Dendritic cell treated with granulocyte-macrophage colony-stimulating factor and Interleukin-4, amounts not matched to agents 40 ng/mL and 50 ng/mL, for 4 days (primary cell): ENCODE data around the gene RHEBL1.

ENCODE experiments used
- H3K27ac Mint-ChIP-seq: one replicate; pipeline ENCODE4 v1.8.0; 2022; ENCODE audit warnings: mild to moderate bottlenecking, mixed read lengths
- H3K27me3 Mint-ChIP-seq: one replicate; pipeline ENCODE4 v1.8.0; 2022; ENCODE audit warnings: mild to moderate bottlenecking, mixed read lengths
- H3K36me3 Mint-ChIP-seq: one replicate; pipeline ENCODE4 v1.8.0; 2022; ENCODE audit warnings: low read depth, mixed read lengths
- H3K4me1 Mint-ChIP-seq: one replicate; pipeline ENCODE4 v1.8.0; 2022; ENCODE audit warnings: low read depth, mixed read lengths
- H3K4me3 Mint-ChIP-seq: one replicate; pipeline ENCODE4 v1.8.0; 2022; ENCODE audit warnings: mild to moderate bottlenecking, moderate library complexity, mixed read lengths
- H3K9me3 Mint-ChIP-seq: one replicate; pipeline ENCODE4 v1.8.0; 2022; ENCODE audit warnings: mixed read lengths
- intact Hi-C: fragments of 100-400 bp; cut with micrococcal nuclease; formaldehyde crosslinking; loops from one replicate; pipeline ENCODE4 v1.15.0; 2022

The RHEBL1 gene

GRCh38 chr12:49020441-49020840 is 49.3 kb downstream of the RHEBL1 start:
- no peaks in the 10 kb centered on the region for H3K9me3 Mint-ChIP-seq
- H3K27ac Mint-ChIP-seq, result peak overlapping the region; percentile 58
- no peak overlapping the region for H3K4me3 Mint-ChIP-seq
- H3K36me3 Mint-ChIP-seq, result peaks cover 68% of the 10 kb centered on the region
- peaks cover 40% of the 10 kb centered on the region for H3K4me1 Mint-ChIP-seq
- H3K27me3 Mint-ChIP-seq, result no peaks in the 10 kb centered on the region
- intact Hi-C loops, result no loop called here

GRCh38 chr12:49019443-49020324 is 50.1 kb downstream of the RHEBL1 start:
- H3K27me3 Mint-ChIP-seq, result no peaks in the 10 kb centered on the region
- H3K9me3 Mint-ChIP-seq, result no peaks in the 10 kb centered on the region
- peaks cover 64% of the 10 kb centered on the region for H3K36me3 Mint-ChIP-seq
- peaks cover 44% of the 10 kb centered on the region for H3K4me1 Mint-ChIP-seq
- peak overlapping the region; percentile 99 for H3K27ac Mint-ChIP-seq
- intact Hi-C loops, result loop anchor here (2.0 kb wide), 1 partner anchor 37 kb away; no protein-coding TSS in a partner anchor
- peak overlapping the region; percentile 70 for H3K4me3 Mint-ChIP-seq

- Mint-ChIP-seq H3K36me3 (peaks cover 58% of the 10 kb centered on the region), H3K4me3 (peak overlapping the region; percentile 91), H3K27ac (peak overlapping the region; percentile 99), H3K27me3 (no peaks in the 10 kb centered on the region), H3K9me3 (no peaks in the 10 kb centered on the region), H3K4me1 (peaks cover 44% of the 10 kb centered on the region)
- intact Hi-C loops, result loop anchor here (2.0 kb wide), 1 partner anchor 38 kb away; no protein-coding TSS in a partner anchor
Measured at GRCh38 chr12:49019120-49019430, 50.7 kb downstream of the RHEBL1 start.

GRCh38 chr12:49018261-49019119 is 51.3 kb downstream of the RHEBL1 start, which contains the start of gene PRKAG1:
Gene PRKAG1 (minus strand): TSS chr12:49018776. CDS start chr12:49018740, 36 bp downstream.
- intact Hi-C loops, result loop anchor here (1.0 to 2.0 kb wide), 2 partner anchors 22 to 38 kb away; no protein-coding TSS in a partner anchor

GRCh38 chr12:49017891-49018260 is 51.9 kb downstream of the RHEBL1 start:
- H3K27me3 Mint-ChIP-seq, result no peaks in the 10 kb centered on the region
- intact Hi-C loops, result loop anchor here (1.0 to 2.0 kb wide), 2 partner anchors 22 to 39 kb away; no protein-coding TSS in a partner anchor
- H3K27ac Mint-ChIP-seq, result peak overlapping the region; percentile 99
- H3K4me1 Mint-ChIP-seq, result peaks cover 44% of the 10 kb centered on the region
- H3K9me3 Mint-ChIP-seq, result no peaks in the 10 kb centered on the region
- H3K36me3 Mint-ChIP-seq, result peaks cover 52% of the 10 kb centered on the region
- H3K4me3 Mint-ChIP-seq, result peak overlapping the region; percentile 91

More at GRCh38 chr12:49018261-49019119, 51.3 kb downstream of the RHEBL1 start, which contains the start of gene PRKAG1:
- Mint-ChIP-seq H3K4me1 (peaks cover 44% of the 10 kb centered on the region), H3K27ac (peak within 1 kb of the TSS; percentile 99), H3K4me3 (peak within 1 kb of the TSS; percentile 91), H3K27me3 (no peaks in the 10 kb centered on the region), H3K9me3 (no peaks in the 10 kb centered on the region), H3K36me3 (peaks cover 52% of the 10 kb centered on the region)

- H3K4me1 Mint-ChIP-seq, result peaks cover 36% of the 10 kb centered on the region
- H3K36me3 Mint-ChIP-seq, result peaks cover 53% of the 10 kb centered on the region
- no peaks in the 10 kb centered on the region for H3K9me3 Mint-ChIP-seq
- intact Hi-C loops, result no loop called here
- H3K27ac Mint-ChIP-seq, result peak overlapping the region; percentile 17
- no peak overlapping the region for H3K4me3 Mint-ChIP-seq
- H3K27me3 Mint-ChIP-seq, result no peaks in the 10 kb centered on the region
Measured at GRCh38 chr12:49015196-49015595, 54.6 kb downstream of the RHEBL1 start.
